SK-N-MC (cell line): ENCODE data around the gene U2AF2.

Source experiments
- DNase-seq: peaks from one replicate; pipeline ENCODE4 v3.0.0-alpha.2; 2011; ENCODE audit warnings: low read depth, low spot score
- H3K27ac ChIP-seq: fragments of 200-600 bp; sonication (generic); 2 replicates; pipeline ENCODE4 v1.5.1; 2016; ENCODE audit warnings: mixed run types
- H3K36me3 ChIP-seq: fragments of 200-600 bp; sonication (generic); 2 replicates; pipeline ENCODE4 v1.6.1; 2017; ENCODE audit warnings: antibody characterized with exemption, low read length, mixed read lengths; ENCODE audit not compliant: insufficient read depth
- H3K4me3 ChIP-seq: fragments of 200-600 bp; sonication (generic); 2 replicates; pipeline ENCODE4 v1.5.1; 2016
- H3K9ac ChIP-seq: fragments of 200-600 bp; sonication (generic); 2 replicates; pipeline ENCODE4 v1.8.0; 2017; ENCODE audit warnings: mixed run types, mixed read lengths; ENCODE audit not compliant: insufficient read length
- H3K9me3 ChIP-seq: fragments of 200-600 bp; sonication (generic); 2 replicates; pipeline ENCODE4 v1.6.1; 2017; ENCODE audit warnings: low read depth, mild to moderate bottlenecking, antibody characterized with exemption, low read length, moderate library complexity, mixed read lengths
- EZH2 ChIP-seq: fragments of 200-600 bp; sonication (generic); IDR thresholded peaks from one replicate; pipeline ENCODE4 v1.6.1; 2017; ENCODE audit warnings: antibody characterized with exemption
- FOXP2 ChIP-seq: optimal IDR thresholded peaks from 2 replicates; pipeline ENCODE3; 2011; ENCODE audit warnings: mild to moderate bottlenecking, moderate library complexity; ENCODE audit not compliant: insufficient read depth; ENCODE audit errors: extremely low read length, control extremely low read depth
- POLR2AphosphoS5 ChIP-seq: IDR thresholded peaks from 2 replicates; pipeline ENCODE4 v1.6.1; 2012; ENCODE audit warnings: mild to moderate bottlenecking, low read depth, low read length, borderline replicate concordance

U2AF2 gene

DNA sequence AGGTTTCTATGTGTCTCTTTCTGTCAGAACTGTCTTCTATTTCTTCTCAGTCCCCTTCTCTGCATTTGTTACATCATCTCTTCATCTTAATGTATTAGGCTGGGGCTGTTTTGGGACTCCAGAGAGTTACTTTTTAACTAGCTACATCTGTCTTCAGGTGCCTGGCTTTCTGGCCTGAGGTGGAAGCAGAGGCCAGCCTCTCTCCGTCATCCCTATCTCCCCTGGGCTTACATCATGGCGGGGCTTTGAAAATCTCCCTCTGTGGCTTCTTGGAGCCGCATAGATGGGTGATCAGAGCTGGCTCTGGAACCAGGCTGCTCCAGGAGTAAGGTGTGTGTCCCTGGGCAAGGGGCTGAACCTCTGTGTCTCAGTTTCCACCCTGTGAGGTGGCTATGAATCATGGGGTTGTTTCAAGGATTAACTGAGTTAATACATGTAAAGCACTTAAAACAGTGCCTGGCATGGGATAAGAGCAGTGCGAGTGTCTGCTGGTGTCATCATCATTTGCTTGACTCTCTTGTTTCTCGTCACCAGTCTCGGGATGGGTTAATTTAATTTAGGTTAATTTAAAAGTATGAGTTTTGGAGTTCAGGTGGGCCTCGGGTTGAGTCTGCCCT lies 22.2 kb downstream of the U2AF2 start:
- Histone ChIP-seq H3K9me3 (no peaks in the 10 kb centered on the region), H3K4me3 (peak overlapping the region; percentile 84), H3K9ac (peak overlapping the region; percentile 88), H3K27ac (no peak overlapping the region), H3K36me3 (peaks cover 62% of the 10 kb centered on the region)
- DNase-seq = no peak
- TF ChIP-seq EZH2 (no peak), POLR2AphosphoS5 (no peak), FOXP2 (no peak)

DNA sequence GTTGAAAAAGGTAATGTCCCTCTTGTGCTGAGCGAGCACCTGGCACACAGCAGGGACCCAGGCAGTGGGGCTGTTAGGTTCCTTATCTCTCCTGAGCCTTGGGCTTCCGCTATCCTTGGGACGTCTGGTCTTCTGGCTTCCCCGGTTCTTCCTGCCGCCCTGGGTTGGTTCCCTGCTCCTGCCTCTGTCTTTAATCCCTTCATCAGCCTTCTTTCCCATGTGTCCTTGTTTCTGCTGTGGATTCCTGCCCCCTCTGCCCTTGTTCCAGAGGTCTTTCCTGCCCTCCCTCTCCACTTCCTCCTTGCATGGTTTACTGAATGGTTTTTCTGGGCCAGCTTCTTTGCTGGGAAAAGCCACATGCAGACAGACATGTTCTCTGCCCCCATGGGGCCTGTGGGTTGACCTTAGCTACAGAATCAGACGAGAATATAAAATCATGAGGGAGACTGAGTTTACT lies 22.8 kb downstream of the U2AF2 start:
- no peak overlapping the region for H3K27ac ChIP-seq
- no peak for DNase-seq
- peak overlapping the region; percentile 88 for H3K9ac ChIP-seq
- no peak overlapping the region for H3K4me3 ChIP-seq
- H3K9me3 ChIP-seq = no peaks in the 10 kb centered on the region
- peaks cover 61% of the 10 kb centered on the region for H3K36me3 ChIP-seq
- no peak for TF ChIP-seq EZH2
- no peak for TF ChIP-seq FOXP2
- TF ChIP-seq POLR2AphosphoS5 = no peak

DNA sequence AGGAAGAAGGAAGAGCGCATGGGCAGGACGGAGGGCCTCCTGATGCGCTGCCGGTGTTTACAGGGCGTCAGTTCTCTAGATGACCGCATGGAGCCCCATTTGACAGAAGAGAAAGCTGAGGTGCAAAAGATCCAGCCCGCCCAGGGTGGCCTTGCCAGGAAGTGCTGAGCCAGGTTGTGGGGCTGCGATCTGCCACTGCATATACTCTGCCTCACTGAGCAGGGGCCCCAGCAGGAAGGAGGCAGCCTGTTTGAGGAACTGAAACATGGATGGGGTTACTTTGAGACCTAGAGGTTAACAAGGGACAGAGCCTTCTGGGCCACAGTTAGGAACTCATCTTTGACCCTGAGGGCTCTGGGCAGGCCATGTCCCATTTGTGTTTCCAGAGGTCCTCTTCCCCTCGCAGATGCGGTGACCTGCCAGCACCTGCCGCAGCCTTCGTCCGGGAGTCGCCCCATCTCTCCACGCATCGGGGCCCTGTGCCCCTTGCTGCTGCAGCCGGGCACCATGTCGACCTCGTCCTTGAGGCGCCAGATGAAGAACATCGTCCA lies 23.4 kb downstream of the U2AF2 start:
- Histone ChIP-seq H3K27ac (no peak overlapping the region), H3K4me3 (no peak overlapping the region), H3K9me3 (no peaks in the 10 kb centered on the region), H3K36me3 (peaks cover 58% of the 10 kb centered on the region), H3K9ac (no peak overlapping the region)
- no peak for TF ChIP-seq FOXP2
- TF ChIP-seq POLR2AphosphoS5 = no peak
- no peak for TF ChIP-seq EZH2
- no peak for DNase-seq

DNA sequence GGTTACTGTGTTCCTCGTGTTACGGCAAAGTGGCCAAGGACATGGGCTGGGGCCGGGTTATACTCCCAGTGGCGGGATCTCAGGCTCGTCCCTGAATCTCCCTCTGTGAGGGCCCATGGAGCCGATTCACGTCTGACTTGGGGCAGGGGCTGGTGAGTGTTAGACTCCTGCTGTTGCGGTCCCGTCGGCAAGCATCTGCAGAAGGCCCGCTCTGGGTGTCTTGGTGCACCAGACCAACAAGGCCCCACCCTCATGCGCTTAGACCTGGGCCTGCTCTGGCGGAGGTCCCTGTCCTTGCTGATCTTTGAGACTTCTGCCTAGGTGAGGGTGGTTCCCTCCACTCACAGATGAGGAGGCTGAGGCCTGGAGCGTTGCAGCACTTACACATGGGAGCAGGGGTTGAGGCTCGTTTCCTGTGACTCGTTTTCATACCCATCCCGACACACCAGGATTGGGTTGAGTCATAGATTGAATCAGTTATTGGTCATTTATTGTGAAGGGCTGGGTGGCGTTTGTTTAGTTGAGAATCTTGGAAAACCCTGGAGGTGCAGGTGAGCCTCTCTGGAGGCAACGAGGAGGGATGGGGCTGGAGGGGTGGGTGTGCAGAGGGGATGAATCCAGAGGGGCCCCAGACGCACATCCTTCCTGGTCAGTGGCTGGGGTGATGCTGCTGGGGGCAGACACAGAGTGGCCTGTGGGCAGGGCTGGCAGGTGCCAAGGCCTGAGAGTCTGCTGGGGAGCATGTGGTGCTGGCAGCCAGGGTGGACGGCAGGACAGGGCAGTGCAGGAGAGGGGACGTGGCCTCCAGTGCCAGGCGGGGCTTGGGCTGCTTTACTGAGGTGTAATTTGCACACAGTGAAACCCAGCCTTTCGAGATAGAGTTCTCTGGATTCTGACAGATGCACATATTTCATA lies 24.8 kb downstream of the U2AF2 start:
- Histone ChIP-seq H3K36me3 (peaks cover 51% of the 10 kb centered on the region), H3K4me3 (no peak overlapping the region), H3K9me3 (no peaks in the 10 kb centered on the region), H3K9ac (no peak overlapping the region), H3K27ac (no peak overlapping the region)
- no peak for DNase-seq
- TF ChIP-seq EZH2 (no peak), FOXP2 (no peak), POLR2AphosphoS5 (no peak)

DNA sequence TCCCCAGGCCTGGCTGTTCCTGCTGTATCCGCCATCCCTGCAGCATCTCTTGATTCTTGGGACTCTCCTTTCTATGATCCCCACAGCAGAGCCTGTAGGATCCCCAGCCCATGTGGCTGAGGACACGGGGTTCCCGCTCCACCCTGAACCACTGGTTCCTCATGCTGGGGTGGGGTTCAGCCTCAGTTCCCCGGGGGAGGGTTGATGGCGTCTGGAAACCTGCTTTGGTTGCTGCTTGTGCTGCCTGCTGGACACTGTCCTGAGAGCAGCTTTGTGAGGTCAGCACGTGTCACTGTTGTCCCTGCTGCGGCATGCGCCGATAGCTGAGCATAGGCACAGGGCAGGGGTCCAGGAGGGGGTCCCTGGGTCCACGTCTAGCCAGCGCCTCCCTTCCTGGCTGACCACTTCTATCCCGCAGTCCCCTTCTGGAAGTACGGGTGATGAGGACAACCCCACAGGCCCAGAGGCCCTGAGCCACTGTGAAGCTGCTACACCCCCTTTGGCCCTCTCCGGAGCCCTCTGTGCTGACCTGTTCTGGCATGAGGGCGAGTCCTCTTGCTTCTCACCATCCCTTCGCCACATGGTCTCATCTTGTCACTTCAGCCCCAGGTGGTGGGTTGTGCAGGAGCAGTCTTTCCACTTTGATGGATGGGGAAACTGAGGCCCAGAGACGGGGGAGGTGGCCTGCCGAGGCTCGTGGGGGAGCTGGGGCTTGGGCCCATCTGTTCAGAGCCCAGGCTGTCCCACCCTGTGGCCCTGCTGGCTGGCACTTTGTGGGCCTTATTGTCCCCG lies 25.7 kb downstream of the U2AF2 start:
- H3K27ac ChIP-seq = no peak overlapping the region
- H3K9me3 ChIP-seq = no peaks in the 10 kb centered on the region
- peaks cover 56% of the 10 kb centered on the region for H3K36me3 ChIP-seq
- no peak overlapping the region for H3K9ac ChIP-seq
- no peak overlapping the region for H3K4me3 ChIP-seq
- DNase-seq = no peak
- TF ChIP-seq EZH2 (no peak), FOXP2 (no peak)

DNA sequence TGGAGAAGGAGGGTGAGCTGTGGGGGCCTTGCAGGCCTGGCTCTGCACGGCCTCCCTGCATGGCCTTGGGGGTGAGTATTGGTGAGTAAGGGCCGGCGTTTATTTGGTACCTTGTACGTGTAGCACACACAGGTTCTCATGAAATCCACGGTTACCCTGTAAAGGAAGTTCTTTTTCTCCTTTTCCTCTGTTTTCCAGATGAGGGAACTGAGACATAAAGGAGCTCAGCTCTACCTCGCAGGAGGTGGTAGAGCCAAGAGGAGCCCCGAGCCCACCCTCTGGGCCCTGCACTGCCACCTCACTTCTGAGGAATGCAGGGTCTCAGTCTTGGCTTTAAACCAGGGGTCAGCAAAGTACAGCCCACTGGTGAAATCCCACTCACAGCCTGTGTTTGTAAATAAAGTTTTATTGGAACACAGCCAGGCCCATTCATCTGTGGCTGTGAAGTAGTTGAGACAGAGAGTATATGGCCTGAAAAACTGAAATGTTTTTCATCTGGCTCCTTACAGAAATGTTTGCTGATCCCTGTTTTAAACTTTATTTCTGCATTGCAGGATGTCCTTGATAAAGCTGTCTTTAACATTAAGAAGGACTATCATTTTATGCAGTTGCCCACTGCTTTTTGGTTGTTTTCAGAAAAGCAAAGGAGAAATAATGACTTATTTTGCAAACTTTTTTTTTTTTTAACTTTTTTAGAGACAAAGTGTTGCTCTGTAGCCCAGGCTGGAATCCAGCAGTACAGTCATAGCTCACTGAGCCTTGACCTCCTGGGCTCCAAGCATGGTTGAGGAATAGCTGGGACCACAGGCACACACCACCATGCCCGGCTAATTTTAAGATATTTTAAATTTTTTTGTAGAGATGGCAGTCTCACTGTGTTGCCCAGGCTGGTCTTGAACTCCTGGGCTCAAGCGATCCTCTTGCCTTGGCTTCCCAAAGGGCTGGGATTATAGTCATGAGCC lies 26.6 kb downstream of the U2AF2 start:
- no peak for DNase-seq
- Histone ChIP-seq H3K9ac (no peak overlapping the region), H3K36me3 (peaks cover 58% of the 10 kb centered on the region), H3K9me3 (no peaks in the 10 kb centered on the region), H3K4me3 (no peak overlapping the region), H3K27ac (no peak overlapping the region)
- TF ChIP-seq FOXP2 (no peak), EZH2 (no peak), POLR2AphosphoS5 (no peak)

DNA sequence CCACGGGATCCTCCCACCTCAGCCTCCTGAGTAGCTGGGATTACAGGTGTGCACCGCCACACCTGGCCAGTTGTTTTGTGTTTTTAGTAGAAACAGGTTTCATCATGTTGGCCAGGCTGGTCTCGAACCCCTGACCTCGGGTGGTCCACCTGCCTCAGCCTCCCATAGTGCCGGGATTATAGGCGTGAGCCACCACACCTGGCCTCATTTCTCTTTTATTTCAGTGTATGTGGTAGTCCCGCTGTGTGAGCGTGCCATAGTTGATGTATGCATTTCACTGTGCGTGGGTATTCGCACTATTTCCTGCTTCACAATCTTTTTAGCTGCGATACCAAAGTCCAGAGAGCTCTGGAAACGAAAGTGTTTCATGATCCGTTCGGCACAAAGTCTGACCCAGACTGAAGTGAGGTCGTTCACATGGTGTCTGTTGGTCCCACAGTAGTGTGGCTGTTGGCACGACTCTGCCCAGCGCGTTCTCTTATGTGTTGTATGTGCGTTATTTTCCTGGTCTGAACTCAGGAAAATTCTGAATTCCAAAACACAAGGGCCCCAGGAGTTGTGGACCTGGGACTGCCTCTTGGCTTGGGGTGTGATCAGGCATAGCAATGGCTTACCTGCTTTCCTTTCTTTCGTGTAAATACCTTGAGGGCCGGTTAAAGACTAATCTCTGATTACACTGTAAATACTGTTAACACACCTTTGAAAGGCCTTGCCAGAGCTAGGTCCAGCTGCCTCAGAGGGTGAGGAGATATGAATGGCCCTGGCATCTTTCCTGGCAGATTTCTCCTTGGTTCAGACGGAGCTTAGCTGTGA lies 28.8 kb downstream of the U2AF2 start:
- Histone ChIP-seq H3K4me3 (no peak overlapping the region), H3K36me3 (peaks cover 42% of the 10 kb centered on the region), H3K9me3 (no peaks in the 10 kb centered on the region), H3K27ac (no peak overlapping the region), H3K9ac (no peak overlapping the region)
- DNase-seq = no peak
- TF ChIP-seq POLR2AphosphoS5 = no peak
- TF ChIP-seq EZH2 = no peak
- no peak for TF ChIP-seq FOXP2
